CD4-positive, alpha-beta T cell treated with Interleukin-17A for 1 hour (primary cell): ENCODE results near the gene TSPAN5.
"Not testable (repeated sequence)": the region's sequence is repeated elsewhere in the genome, so short reads cannot be mapped to it uniquely, and the experiment has no call there.

Experiments used
- DNase-seq: peaks from one replicate; pipeline ENCODE4 v3.0.0-alpha.2; 2020

Gene TSPAN5

DNA sequence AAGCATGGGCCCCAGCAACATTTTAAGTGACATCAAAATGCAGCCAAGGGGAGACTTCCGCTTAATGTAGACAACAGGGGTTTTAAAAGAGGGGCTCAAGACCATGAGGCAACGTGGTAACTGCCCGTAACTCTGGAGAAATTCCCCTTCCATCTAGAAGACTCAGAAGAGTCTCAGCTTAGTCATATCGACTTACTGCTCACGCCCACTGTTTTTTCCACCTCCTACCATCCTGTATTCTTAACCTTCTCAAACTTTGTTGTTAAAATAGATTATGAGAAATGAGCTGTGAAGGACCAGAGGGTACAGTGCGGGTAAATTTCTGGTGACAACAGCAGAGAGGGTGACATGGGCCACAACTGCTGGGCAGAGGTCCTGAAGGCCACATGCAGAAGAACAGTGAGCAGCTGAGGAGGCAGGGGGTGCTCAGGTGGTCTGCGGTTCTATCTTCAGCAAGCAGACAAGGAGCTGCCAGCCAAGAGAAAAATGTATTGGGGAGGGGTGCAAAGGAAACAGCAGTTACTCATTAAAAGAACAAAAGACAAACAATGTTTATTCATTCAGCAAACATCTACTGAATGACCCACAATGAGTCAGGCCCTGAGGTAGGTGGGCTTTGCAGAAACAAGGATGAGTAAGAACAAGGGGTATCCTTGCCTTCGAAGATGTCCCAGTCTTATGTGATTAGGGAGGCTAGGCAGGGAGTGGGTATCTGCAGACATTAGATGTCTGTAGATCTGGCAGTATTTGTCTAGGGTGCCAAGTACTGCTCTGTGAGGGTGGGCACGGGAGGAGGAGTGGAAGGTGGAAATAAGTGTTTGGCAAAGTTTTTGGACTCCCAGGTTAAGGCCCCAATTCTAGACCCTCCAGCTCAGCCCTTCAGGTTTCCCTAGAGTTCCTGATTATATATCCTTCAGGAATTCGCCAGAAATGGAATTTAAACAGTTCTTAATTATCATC, 175.3 kb downstream of the TSPAN5 start:
- no peak for DNase-seq

GRCh38 chr4:98482503-98482846, 175.9 kb downstream of the TSPAN5 start:
- no peak for DNase-seq

GRCh38 chr4:98481167-98481566, 177.2 kb downstream of the TSPAN5 start:
- DNase-seq = no peak

DNA sequence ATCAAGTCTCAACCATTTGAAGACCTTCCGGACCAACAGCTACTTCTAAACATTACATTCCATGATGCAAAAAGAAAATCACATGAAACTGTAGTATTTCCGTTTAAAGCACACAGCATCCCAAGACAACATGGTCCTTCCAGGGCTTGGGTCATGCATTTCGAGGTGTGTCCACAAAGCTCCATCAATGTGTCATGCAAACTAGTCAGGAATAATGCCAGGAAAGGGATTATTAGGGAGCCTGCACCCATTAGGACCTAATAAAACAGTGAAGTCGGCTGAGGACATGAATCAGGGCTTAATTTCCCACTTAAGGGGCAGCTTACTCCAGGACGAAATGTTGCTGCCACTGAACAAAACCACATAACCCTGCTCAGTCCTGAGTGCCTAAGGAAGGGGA, 177.9 kb downstream of the TSPAN5 start:
- DNase-seq = no peak

DNA sequence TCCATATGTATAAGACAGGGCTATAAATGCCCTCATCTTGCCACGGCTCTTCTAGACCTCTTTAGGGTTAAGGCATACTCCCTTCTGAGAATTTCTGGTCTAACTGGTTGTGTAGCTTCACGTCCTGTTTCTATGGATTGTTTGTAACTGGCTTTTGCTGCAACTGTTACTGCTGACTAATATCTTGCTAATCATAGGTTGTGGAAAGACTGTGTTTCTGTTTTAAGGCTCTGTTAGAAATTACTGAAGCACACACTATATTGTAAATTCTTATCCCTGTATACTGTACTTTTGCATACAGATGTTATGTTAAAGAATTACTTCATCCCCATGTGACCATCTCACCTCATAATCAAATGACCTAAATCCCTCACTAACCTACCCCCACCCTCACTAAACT, 178.8 kb downstream of the TSPAN5 start:
- not testable (repeated sequence) for DNase-seq

- no peak for DNase-seq
Measured at GRCh38 chr4:98476891-98477290, 181.5 kb downstream of the TSPAN5 start.

DNA sequence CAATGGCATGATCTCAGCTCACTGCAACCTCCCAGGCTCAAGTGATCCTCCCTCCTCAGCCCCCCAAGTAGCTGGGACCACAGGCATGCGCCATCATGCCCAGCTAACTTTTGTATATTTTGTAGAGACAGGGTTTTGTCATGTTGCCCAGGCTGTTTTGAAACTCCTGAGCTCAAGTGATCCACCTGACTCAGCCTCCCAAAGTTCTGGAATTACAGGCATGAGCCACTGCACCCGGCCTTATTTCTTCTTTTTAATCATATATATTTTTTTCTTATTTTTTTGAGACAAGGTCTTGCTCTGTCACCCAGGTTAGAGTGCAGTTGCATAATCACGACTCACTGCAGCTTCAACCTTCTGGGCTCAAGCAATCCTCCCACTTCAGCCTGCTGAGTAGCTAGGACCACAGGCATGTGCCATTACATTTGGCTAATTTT, 184.0 kb downstream of the TSPAN5 start:
- no peak for DNase-seq

- no peak for DNase-seq
Measured at GRCh38 chr4:98473046-98473445, 185.4 kb downstream of the TSPAN5 start.

- DNase-seq = no peak
Measured at GRCh38 chr4:98470831-98471230, 187.6 kb downstream of the TSPAN5 start.

- no peak for DNase-seq
Measured at GRCh38 chr4:98470366-98470765, 188.0 kb downstream of the TSPAN5 start.

GRCh38 chr4:98469771-98470170, 188.6 kb downstream of the TSPAN5 start:
- no peak for DNase-seq

DNA sequence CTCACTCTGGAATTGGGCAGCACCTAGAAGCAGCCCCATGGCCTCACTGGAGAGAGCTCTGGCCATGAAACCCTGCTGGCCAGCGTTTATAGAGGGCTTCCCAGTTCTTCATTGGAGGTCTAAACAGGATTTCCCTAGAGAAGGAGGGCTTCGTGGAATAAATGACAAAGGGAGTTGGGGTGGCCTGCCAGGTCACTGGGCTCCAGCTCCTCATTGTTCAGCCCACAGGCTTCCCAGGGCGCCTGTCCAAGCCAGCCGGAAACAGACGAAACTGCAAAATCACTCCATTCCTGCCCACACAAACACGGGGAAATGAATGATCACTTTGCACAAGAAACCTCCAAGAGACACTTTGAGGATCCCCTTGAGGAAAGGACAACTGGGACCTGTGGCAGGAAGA, 189.7 kb downstream of the TSPAN5 start:
- DNase-seq = no peak

GRCh38 chr4:98467627-98468072, 190.8 kb downstream of the TSPAN5 start:
- DNase-seq = peak; percentile 80

GRCh38 chr4:98466868-98467599, 191.4 kb downstream of the TSPAN5 start:
- no peak for DNase-seq

DNA sequence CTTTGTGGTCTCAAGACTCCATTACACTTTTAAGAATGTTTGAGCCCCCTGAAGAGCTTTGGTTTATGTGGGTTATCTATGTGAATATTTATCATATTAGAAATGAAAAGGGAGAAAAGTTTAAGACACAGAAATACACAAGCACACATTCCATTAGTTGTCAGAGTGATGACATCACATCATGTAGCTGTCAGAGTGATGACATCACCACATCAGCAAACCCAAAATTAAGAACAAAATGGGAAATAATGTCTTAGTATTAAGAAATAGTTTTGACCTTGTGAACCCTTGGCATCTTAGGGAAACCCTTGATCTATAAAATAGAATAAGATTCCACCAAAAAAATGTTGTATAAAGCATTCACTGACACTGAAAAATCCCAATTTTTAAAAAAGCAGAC, 195.9 kb downstream of the TSPAN5 start:
- no peak for DNase-seq

DNA sequence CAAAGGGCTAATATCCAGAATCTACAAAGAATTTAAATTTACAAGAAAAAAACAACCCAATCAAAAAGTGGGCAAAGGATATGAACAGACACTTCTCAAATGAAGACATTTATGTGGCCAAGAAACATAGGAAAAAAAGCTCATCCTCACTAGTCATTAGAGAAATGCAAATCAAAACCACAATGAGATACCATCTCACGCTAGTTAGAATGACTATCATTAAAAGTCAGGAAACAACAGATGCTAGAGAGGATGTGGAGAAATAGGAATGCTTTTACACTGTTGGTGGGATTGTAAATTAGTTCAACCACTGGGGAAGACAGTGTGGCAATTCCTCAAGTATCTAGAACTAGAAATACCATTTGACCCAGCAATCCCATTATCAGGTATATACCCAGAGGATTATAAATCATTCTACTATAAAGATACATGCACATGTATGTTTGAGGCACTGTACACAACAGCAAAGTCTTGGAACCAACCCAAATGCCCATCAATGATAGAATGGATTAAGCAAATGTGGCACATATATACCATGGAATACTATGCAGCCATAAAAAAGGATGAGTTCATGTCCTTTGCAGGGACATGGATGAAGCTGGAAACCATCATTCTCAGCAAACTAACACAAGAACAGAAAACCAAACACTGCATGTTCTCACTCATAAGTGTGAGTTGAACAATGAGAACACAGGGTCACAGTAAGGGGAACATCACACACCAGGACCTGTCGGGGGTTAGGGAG, 197.1 kb downstream of the TSPAN5 start:
- not testable (repeated sequence) for DNase-seq

DNA sequence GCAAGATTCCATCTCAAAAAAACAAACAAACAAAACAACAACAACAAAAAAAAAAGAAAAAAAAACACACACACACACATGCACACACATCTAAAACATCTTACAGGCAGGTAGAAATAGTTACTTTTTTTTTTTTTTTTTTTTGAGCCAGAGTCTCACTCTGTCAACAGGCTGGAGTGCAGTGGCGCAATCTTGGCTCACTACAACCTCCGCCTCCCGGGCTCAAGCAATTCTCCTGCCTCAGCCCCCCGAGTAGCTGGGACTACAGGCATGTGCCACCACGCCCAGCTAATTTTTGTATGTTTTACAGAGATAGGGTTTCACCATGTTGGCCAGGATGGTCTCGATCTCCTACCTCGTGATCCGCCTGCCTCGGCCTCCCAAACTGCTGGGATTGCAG, 201.0 kb downstream of the TSPAN5 start:
- not testable (repeated sequence) for DNase-seq

DNA sequence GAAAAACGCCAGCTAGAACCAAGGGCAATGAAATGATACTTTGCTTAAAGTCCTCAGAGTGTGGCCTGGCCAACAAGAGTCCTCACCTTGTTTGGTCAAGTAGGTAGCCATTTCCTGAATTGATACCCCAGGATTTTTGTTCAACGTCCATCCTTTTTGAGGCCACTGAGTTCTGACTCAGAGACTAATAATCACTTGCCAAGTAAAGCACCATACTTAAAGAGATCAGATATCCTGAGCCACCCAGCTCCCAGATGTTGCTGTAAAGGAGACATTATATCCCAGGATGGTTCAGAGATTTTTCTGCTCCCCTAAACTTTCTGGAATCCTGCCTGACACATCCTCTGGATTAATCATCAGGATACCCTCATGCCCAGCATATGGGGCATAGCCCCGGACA, 206.3 kb downstream of the TSPAN5 start:
- no peak for DNase-seq

- peak; percentile 27 for DNase-seq
Measured at GRCh38 chr4:98448908-98449307, 209.5 kb downstream of the TSPAN5 start.

DNA sequence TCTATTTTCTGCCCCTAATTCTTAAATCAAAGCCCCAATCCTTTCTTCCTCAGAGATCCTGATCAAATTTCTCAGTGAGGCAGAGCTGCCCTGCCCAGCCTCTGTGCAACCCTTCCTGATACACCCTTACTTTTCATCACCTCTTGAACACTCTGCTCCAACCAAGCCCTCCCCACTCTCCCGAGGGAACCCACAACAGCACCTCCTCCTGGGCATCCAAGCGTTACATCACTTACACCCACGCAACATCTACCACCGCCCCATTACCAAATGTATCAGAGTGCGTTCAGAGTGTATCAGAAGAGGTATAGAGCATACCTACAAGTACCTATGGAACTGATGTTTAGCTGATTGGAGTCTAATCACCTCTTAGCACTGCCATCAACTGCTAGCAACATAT, 210.8 kb downstream of the TSPAN5 start:
- peak; percentile 13 for DNase-seq

DNA sequence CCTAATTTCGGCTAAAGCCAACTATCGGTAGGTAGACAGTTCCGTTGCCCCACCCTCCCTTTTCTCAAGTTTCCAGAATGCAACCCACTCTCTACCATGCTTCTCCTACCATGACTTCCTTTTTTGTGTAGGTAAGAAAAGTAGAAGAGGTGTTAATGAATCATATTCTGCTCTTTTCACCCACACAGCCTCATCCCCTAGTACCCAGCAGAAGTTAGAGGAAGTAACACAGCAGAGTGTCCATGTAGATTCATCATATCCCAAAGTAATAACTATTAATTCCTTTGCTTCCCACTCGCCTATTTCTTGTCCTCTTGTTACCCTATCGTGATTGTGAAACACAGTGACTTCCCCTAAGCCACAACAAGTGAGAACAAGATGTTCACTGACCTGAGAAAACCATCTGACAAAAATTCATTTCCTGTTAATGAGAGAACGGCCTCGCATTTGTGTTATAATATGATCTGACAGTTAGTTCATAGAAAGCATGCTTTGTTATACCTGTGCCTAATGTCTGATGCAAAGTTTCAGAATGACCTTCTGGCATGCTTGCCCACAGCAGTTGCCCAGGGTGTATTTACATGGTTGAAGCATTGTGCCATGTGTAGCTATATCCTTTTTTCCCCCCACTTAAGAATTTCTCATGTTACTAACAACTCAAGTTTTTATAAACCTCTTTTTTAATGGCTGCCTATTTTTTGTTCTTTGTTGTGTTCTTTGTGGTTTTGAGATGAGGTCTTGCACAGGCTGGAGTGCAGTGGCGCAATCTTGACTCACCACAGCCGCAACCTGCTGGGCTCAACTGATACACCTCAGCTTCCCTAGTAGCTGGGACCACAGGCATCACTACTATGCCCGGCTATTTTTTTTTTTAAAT, 211.7 kb downstream of the TSPAN5 start:
- DNase-seq = peak; percentile 67

DNA sequence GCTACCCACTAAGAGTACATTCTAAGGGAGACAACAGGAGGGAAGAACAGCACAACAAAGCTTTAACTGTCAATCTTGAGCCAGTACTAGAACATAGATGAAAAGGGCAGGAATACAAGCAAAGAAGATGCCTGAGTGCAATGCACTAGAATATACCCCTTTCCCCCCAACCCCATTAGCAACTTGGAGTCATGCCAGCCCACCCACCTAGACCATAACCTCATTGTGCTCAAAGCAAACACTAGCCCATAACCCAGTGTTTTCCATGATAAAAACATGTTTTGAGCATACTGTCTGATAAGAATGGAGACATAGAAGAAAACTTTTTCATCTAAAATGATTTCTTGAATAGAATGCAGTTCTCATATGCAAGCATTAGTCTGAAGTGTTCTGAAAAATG, 214.0 kb downstream of the TSPAN5 start:
- no peak for DNase-seq
